Stomach (tissue), 4 donors: Measurements from ENCODE around the gene KLHDC10.

Experiments
- POLR2A ChIP-seq, 4 donors: fragments of 450-650 bp; IDR thresholded peaks; one replicate each; pipeline ENCODE4 v1.6.1; 2016; ENCODE audit warnings: antibody characterized with exemption in 4 of 4, control low read depth in 2 of 4, mild to moderate bottlenecking in 1 of 4, moderate library complexity in 1 of 4
- POLR2AphosphoS5 ChIP-seq, 3 donors: sonication (generic); formaldehyde crosslinking; IDR thresholded peaks; one replicate each; pipeline ENCODE4 v1.6.1; 2016; ENCODE audit warnings: antibody characterized with exemption in 3 of 3
- TF ChIP-seq, protein P1 (sequence below), 7 experiments: fragments of 450-650 bp in 4 of 7; fragments of 200-600 bp in 3 of 7; sonication (generic) in 3 of 7; IDR thresholded peaks; one replicate each; pipeline ENCODE4 v1.5.1; 2016 to 2019; ENCODE audit warnings: antibody characterized with exemption in 7 of 7, control low read depth in 2 of 7, mild to moderate bottlenecking in 1 of 7

DNA sequence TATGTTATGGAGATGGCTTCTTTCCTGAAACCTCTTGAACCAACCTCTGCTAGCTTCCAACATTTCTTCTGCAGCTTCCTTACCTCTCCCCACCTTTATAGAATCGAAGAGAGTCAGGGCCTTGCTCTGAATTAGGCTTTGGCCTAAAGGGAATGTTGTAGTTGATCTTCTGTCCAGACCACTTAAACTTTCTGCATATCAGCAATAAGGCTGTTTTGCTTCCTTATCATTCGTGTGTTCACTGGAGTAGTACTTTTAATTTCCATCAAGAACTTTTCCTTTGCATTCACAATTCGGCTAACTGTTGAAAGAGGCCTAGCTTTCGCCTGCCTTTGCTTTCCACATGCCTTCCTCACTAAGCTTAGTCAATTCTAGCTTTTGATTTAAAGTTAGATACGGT, 48.0 kb downstream of the KLHDC10 start:
- TF ChIP-seq, protein P1, sequence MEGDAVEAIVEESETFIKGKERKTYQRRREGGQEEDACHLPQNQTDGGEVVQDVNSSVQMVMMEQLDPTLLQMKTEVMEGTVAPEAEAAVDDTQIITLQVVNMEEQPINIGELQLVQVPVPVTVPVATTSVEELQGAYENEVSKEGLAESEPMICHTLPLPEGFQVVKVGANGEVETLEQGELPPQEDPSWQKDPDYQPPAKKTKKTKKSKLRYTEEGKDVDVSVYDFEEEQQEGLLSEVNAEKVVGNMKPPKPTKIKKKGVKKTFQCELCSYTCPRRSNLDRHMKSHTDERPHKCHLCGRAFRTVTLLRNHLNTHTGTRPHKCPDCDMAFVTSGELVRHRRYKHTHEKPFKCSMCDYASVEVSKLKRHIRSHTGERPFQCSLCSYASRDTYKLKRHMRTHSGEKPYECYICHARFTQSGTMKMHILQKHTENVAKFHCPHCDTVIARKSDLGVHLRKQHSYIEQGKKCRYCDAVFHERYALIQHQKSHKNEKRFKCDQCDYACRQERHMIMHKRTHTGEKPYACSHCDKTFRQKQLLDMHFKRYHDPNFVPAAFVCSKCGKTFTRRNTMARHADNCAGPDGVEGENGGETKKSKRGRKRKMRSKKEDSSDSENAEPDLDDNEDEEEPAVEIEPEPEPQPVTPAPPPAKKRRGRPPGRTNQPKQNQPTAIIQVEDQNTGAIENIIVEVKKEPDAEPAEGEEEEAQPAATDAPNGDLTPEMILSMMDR (IDR thresholded peaks at IDR 0.05) = no peak
- TF ChIP-seq POLR2A (IDR thresholded peaks at IDR 0.05) = no peak
- no peak for TF ChIP-seq POLR2AphosphoS5 (IDR thresholded peaks at IDR 0.05)
